Glutamatergic neuron (in vitro differentiated cells): Measurements from ENCODE around the gene LSMEM2. TPM values are rescaled to one million over a fixed set of nuclear protein-coding genes. Genes with fewer than 3 reads are reported as not detected.
"Not testable (repeated sequence)": the region's sequence is repeated elsewhere in the genome, so short reads cannot be mapped to it uniquely, and the experiment has no call there.

Experiments used
- DNase-seq: peaks from one replicate; pipeline ENCODE4 v3.0.0; 2022
- H3K27ac Mint-ChIP-seq: one replicate; pipeline ENCODE4 v1.8.0; 2020; ENCODE audit warnings: mild to moderate bottlenecking, mixed read lengths, inconsistent platforms; ENCODE audit not compliant: unreplicated experiment
- H3K27me3 Mint-ChIP-seq: one replicate; pipeline ENCODE4 v1.8.0; 2020; ENCODE audit warnings: mild to moderate bottlenecking, moderate library complexity, mixed read lengths, inconsistent platforms; ENCODE audit not compliant: unreplicated experiment
- H3K36me3 Mint-ChIP-seq: one replicate; pipeline ENCODE4 v1.8.0; 2020; ENCODE audit warnings: mild to moderate bottlenecking, mixed read lengths, inconsistent platforms; ENCODE audit not compliant: unreplicated experiment
- H3K4me1 Mint-ChIP-seq: one replicate; pipeline ENCODE4 v1.8.0; 2020; ENCODE audit warnings: mild to moderate bottlenecking, low read depth, mixed read lengths, inconsistent platforms; ENCODE audit not compliant: unreplicated experiment
- H3K4me3 Mint-ChIP-seq: one replicate; pipeline ENCODE4 v1.8.0; 2020; ENCODE audit warnings: mild to moderate bottlenecking, mixed read lengths, inconsistent platforms; ENCODE audit not compliant: unreplicated experiment
- H3K9me3 Mint-ChIP-seq: one replicate; pipeline ENCODE4 v1.8.0; 2020; ENCODE audit warnings: mild to moderate bottlenecking, moderate library complexity, mixed read lengths, inconsistent platforms; ENCODE audit not compliant: unreplicated experiment
- total RNA-seq: library from RNA; stranded (reverse); fragmentation: NEBNext Ultra II Directional; extraction: Animal tissue kit (Norgen Biotek cat#: 25700); gene quantifications from one replicate; pipeline ENCODE4 v1.2.1, GENCODE V29; 2021; ENCODE audit not compliant: unreplicated experiment
- TF ChIP-seq, protein P1 (sequence below): fragments of 200-600 bp; sonication (generic); IDR thresholded peaks from one replicate; pipeline ENCODE4 v1.5.0; 2021; ENCODE audit not compliant: partially characterized antibody, unreplicated experiment

Gene LSMEM2
- total RNA-seq, 1 donor from 2014 or later: not detected

GRCh38 chr3:50302095-50303012, 23.5 kb downstream of the LSMEM2 start:
- H3K36me3 Mint-ChIP-seq: no peaks in the 10 kb centered on the region
- peaks cover 16% of the 10 kb centered on the region for H3K27me3 Mint-ChIP-seq
- H3K27ac Mint-ChIP-seq: no peak overlapping the region
- DNase-seq: no peak
- peaks cover 6% of the 10 kb centered on the region for H3K9me3 Mint-ChIP-seq
- TF ChIP-seq, protein P1, sequence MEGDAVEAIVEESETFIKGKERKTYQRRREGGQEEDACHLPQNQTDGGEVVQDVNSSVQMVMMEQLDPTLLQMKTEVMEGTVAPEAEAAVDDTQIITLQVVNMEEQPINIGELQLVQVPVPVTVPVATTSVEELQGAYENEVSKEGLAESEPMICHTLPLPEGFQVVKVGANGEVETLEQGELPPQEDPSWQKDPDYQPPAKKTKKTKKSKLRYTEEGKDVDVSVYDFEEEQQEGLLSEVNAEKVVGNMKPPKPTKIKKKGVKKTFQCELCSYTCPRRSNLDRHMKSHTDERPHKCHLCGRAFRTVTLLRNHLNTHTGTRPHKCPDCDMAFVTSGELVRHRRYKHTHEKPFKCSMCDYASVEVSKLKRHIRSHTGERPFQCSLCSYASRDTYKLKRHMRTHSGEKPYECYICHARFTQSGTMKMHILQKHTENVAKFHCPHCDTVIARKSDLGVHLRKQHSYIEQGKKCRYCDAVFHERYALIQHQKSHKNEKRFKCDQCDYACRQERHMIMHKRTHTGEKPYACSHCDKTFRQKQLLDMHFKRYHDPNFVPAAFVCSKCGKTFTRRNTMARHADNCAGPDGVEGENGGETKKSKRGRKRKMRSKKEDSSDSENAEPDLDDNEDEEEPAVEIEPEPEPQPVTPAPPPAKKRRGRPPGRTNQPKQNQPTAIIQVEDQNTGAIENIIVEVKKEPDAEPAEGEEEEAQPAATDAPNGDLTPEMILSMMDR: no peak
- peaks cover 8% of the 10 kb centered on the region for H3K4me1 Mint-ChIP-seq
- H3K4me3 Mint-ChIP-seq: no peak overlapping the region

GRCh38 chr3:50303013-50303815, 24.3 kb downstream of the LSMEM2 start, which contains the start of gene HYAL1:
Gene HYAL1 (minus strand): TSS chr3:50303574. CDS start chr3:50302956, 618 bp downstream.
- Mint-ChIP-seq H3K4me3 (no peak within 1 kb of the TSS), H3K27ac (no peak within 1 kb of the TSS), H3K4me1 (peaks cover 8% of the 10 kb centered on the region), H3K27me3 (peaks cover 16% of the 10 kb centered on the region), H3K9me3 (peaks cover 6% of the 10 kb centered on the region), H3K36me3 (no peaks in the 10 kb centered on the region)
- DNase-seq: no peak
- TF ChIP-seq, protein P1: no peak

GRCh38 chr3:50304601-50305000, 25.7 kb downstream of the LSMEM2 start:
- TF ChIP-seq, protein P1: no peak
- H3K4me3 Mint-ChIP-seq: no peak overlapping the region
- peaks cover 9% of the 10 kb centered on the region for H3K27me3 Mint-ChIP-seq
- peaks cover 2% of the 10 kb centered on the region for H3K9me3 Mint-ChIP-seq
- peaks cover 8% of the 10 kb centered on the region for H3K4me1 Mint-ChIP-seq
- no peak overlapping the region for H3K27ac Mint-ChIP-seq
- DNase-seq: no peak
- peaks cover 2% of the 10 kb centered on the region for H3K36me3 Mint-ChIP-seq

DNA sequence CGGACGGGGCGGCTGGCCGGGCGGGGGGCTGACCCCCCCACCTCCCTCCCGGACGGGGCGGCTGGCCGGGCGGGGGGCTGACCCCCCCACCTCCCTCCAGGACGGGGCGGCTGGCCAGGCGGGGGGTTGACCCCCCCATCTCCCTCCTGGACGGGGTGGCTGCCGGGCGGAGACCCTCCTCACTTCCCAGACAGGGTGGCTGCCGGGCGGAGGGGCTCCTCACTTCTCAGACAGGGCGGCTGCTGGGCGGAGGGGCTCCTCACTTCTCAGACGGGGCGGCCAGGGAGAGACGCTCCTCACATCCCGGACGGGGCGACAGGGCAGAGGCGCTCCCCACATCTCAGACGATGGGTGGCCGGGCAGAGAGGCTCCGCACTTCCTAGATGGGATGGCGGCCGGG, 33.2 kb downstream of the LSMEM2 start:
- DNase-seq, H3K27me3 Mint-ChIP-seq, H3K4me1 Mint-ChIP-seq, H3K4me3 Mint-ChIP-seq, H3K27ac Mint-ChIP-seq, H3K9me3 Mint-ChIP-seq: not testable (repeated sequence)
- H3K36me3 Mint-ChIP-seq: peaks cover 12% of the 10 kb centered on the region

- DNase-seq: no peak
- TF ChIP-seq, protein P1: no peak
- peaks cover 12% of the 10 kb centered on the region for H3K36me3 Mint-ChIP-seq
- H3K4me1 Mint-ChIP-seq: peaks cover 5% of the 10 kb centered on the region
- H3K9me3 Mint-ChIP-seq: peaks cover 3% of the 10 kb centered on the region
- peaks cover 9% of the 10 kb centered on the region for H3K27me3 Mint-ChIP-seq
- H3K4me3 Mint-ChIP-seq: no peak overlapping the region
- no peak overlapping the region for H3K27ac Mint-ChIP-seq
These were observed 35.5 kb downstream of the LSMEM2 start for GRCh38 chr3:50314342-50314741.
